GM06990 (cell line): Measurements from ENCODE around the gene ADGRG3.

ENCODE experiments used
- DNase-seq: peaks from one replicate; pipeline ENCODE4 v3.0.0-alpha.2; 2011; ENCODE audit not compliant: insufficient read length; ENCODE audit errors: extremely low read depth
- H3K27me3 ChIP-seq: replicated peaks from 2 replicates; pipeline ENCODE4 v1.6.0; 2011; ENCODE audit warnings: low read length; ENCODE audit not compliant: control insufficient read depth, insufficient read depth
- H3K36me3 ChIP-seq: 2 replicates; pipeline ENCODE4 v1.5.1; 2011; ENCODE audit warnings: low read length; ENCODE audit not compliant: control insufficient read depth, insufficient read depth
- H3K4me3 ChIP-seq: replicated peaks from 2 replicates; pipeline ENCODE4 v1.5.1; 2011; ENCODE audit warnings: low read depth, mild to moderate bottlenecking, control low read depth, low read length
- CTCF ChIP-seq: IDR thresholded peaks from 2 replicates; pipeline ENCODE4 v1.5.1; 2011; ENCODE audit warnings: low read length, control low read depth, mild to moderate bottlenecking, inconsistent platforms; ENCODE audit not compliant: insufficient read depth, poor library complexity, severe bottlenecking

The ADGRG3 gene

DNA sequence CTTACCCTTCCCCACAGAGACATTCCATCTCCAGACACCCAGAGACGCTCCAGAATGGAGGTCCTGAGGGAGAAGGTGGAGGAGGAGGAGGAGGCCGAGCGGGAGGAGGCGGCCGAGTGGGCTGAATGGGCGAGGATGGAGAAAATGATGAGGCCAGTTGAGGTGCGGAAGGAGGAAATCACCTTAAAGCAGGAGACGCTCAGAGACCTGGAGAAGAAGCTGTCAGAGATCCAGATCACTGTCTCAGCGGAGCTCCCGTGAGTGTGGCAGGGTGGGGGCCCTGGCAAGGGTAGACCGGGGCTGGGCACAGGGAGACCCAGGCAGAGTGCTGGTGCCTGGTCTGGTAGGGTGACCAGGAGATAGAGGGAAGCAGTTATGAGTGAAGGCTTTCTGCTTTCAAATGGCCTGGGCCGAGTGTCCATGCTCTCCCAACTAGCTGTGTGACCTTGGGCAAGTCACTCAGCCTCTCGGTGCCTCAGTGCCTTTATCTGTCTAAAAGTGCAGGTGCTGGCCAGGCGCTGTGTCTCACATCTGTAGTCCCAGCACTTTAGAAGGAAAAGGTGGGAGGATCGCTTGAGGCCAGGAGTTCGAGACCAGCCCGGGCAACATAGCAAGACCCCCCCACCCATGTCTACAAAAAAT, 29.9 kb downstream of the ADGRG3 start:
- no peak for TF ChIP-seq CTCF

GRCh38 chr16:57698812-57699405, 30.8 kb downstream of the ADGRG3 start:
- Histone ChIP-seq H3K4me3 (no peak overlapping the region), H3K36me3 (no peaks in the 10 kb centered on the region), H3K27me3 (no peaks in the 10 kb centered on the region)
- no peak for DNase-seq
- no peak for TF ChIP-seq CTCF

More for the DNA sequence above, 29.9 kb downstream of the ADGRG3 start:
- Histone ChIP-seq H3K4me3 (no peak overlapping the region), H3K36me3 (no peaks in the 10 kb centered on the region), H3K27me3 (no peaks in the 10 kb centered on the region)
- no peak for DNase-seq

- DNase-seq: no peak
- no peaks in the 10 kb centered on the region for H3K36me3 ChIP-seq
- no peak for TF ChIP-seq CTCF
- H3K27me3 ChIP-seq: no peaks in the 10 kb centered on the region
- H3K4me3 ChIP-seq: no peak overlapping the region
Observed at GRCh38 chr16:57699481-57699880, 31.4 kb downstream of the ADGRG3 start.

DNA sequence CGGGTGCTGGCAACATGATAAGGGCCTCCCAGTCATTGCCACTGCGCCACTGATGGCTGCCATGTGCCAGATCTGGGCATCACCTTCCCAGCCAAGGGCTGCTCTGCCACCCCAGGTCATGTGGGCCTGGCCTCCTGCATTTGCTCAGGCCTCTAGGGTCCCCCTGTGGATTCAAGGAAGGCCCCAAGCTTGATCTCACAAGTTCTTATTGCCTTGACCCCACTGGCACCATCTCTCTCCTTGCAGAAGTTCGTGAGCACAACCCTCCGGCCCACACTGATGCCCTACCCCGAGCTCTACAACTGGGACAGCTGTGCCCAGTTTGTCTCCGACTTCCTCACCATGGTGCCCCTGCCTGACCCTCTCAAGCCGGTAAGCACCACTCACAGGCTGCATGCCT, 31.8 kb downstream of the ADGRG3 start:
- Histone ChIP-seq H3K27me3 (no peaks in the 10 kb centered on the region), H3K36me3 (no peaks in the 10 kb centered on the region), H3K4me3 (no peak overlapping the region)
- no peak for TF ChIP-seq CTCF
- DNase-seq: no peak

DNA sequence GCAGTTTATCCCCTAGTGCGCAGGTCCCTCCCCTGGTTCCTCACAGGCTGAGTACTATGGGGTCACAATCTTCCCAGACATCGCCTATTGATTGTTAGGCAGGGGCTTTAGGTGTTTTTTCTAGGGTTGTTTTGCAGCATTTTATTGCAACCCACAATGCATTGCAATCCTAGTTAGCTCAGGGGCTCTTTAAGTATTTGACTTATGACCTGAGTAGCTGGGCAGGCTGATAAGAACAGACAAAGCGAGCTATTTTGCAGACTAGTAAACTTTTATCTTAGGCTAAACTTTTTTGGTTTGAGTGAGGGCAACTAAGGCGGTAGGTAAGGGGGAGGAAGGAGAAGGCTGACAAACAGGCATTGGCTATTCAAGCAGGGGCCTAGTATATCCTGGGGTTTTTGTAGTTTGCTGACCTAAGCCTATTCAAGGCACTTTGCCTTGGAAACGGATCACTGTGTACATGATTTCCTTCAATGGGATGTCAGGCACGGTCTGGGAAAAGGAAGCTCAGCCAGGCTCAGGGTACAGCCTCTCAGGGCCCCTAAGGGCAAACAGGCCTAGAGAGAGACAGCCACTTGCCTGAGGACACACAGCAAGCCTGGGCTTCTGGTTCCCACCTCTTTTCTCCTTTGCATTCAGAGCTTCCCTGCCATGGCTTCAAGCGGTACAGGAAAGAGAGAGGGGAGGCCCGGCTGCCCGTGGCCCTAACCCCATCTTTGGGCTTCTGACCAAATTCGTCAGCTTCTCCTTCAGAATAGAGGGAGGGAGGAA, 32.9 kb downstream of the ADGRG3 start:
- no peak for DNase-seq
- Histone ChIP-seq H3K4me3 (no peak overlapping the region), H3K36me3 (no peaks in the 10 kb centered on the region), H3K27me3 (no peaks in the 10 kb centered on the region)
- no peak for TF ChIP-seq CTCF
